ENCODE measurements around the gene THADA.
"Not testable (repeated sequence)": the region's sequence is repeated elsewhere in the genome, so short reads cannot be mapped to it uniquely, and the experiment has no call there.

Gene THADA

GRCh38 chr2:43600596-43600995, 4.8 kb upstream of the THADA start:
- in situ Hi-C loops (cut with MboI; ENCODE audit: low sequenced_read_pairs) = not testable (repeated sequence)

GRCh38 chr2:43594875-43595274, 963 bp downstream of the THADA start:
- in situ Hi-C loops (cut with MboI; ENCODE audit: low sequenced_read_pairs) = no loop called here

- in situ Hi-C loops (cut with MboI; ENCODE audit: low sequenced_read_pairs) = no loop called here
Measured at GRCh38 chr2:43593254-43593653, 2.6 kb downstream of the THADA start.

GRCh38 chr2:43592443-43592842, 3.4 kb downstream of the THADA start:
- in situ Hi-C loops (cut with MboI; ENCODE audit: low sequenced_read_pairs) = no loop called here

GRCh38 chr2:43585708-43586107, 10.1 kb downstream of the THADA start:
- in situ Hi-C loops (cut with MboI; ENCODE audit: low sequenced_read_pairs) = no loop called here

GRCh38 chr2:43579275-43579981, 16.4 kb downstream of the THADA start:
- in situ Hi-C loops (cut with MboI; ENCODE audit: low sequenced_read_pairs) = no loop called here

GRCh38 chr2:43576981-43577892, 18.6 kb downstream of the THADA start:
- in situ Hi-C loops (cut with MboI; ENCODE audit: low sequenced_read_pairs) = no loop called here

GRCh38 chr2:43572244-43572643, 23.6 kb downstream of the THADA start:
- in situ Hi-C loops (cut with MboI; ENCODE audit: low sequenced_read_pairs) = no loop called here

- in situ Hi-C loops (cut with MboI; ENCODE audit: low sequenced_read_pairs) = no loop called here
Measured at GRCh38 chr2:43569921-43570320, 25.9 kb downstream of the THADA start.

GRCh38 chr2:43568228-43568627, 27.6 kb downstream of the THADA start:
- in situ Hi-C loops (cut with MboI; ENCODE audit: low sequenced_read_pairs) = no loop called here

GRCh38 chr2:43566461-43566729, 29.4 kb downstream of the THADA start:
- in situ Hi-C loops (cut with MboI; ENCODE audit: low sequenced_read_pairs) = no loop called here

- in situ Hi-C loops (cut with MboI; ENCODE audit: low sequenced_read_pairs) = no loop called here
Measured at GRCh38 chr2:43563679-43564078, 32.2 kb downstream of the THADA start.

GRCh38 chr2:43560231-43560547, 35.6 kb downstream of the THADA start:
- in situ Hi-C loops (cut with MboI; ENCODE audit: low sequenced_read_pairs) = no loop called here

GRCh38 chr2:43559391-43560230, 36.2 kb downstream of the THADA start:
- in situ Hi-C loops (cut with MboI; ENCODE audit: low sequenced_read_pairs) = no loop called here

- in situ Hi-C loops (cut with MboI; ENCODE audit: low sequenced_read_pairs) = no loop called here
Measured at GRCh38 chr2:43557196-43557595, 38.6 kb downstream of the THADA start.

- in situ Hi-C loops (cut with MboI; ENCODE audit: low sequenced_read_pairs) = no loop called here
Measured at GRCh38 chr2:43556256-43556655, 39.6 kb downstream of the THADA start.

- in situ Hi-C loops (cut with MboI; ENCODE audit: low sequenced_read_pairs) = no loop called here
Measured at GRCh38 chr2:43553341-43553855, 42.4 kb downstream of the THADA start.

GRCh38 chr2:43551990-43552389, 43.8 kb downstream of the THADA start:
- in situ Hi-C loops (cut with MboI; ENCODE audit: low sequenced_read_pairs) = no loop called here

- in situ Hi-C loops (cut with MboI; ENCODE audit: low sequenced_read_pairs) = not testable (repeated sequence)
Measured at GRCh38 chr2:43548381-43548780, 47.5 kb downstream of the THADA start.

GRCh38 chr2:43542285-43542933, 53.4 kb downstream of the THADA start:
- in situ Hi-C loops (cut with MboI; ENCODE audit: low sequenced_read_pairs) = no loop called here

- in situ Hi-C loops (cut with MboI; ENCODE audit: low sequenced_read_pairs) = no loop called here
Measured at GRCh38 chr2:43541165-43541564, 54.7 kb downstream of the THADA start.
